Retinal pigment epithelial cell (primary cell): ENCODE results near the gene DYTN.

Experiments
- DNase-seq: peaks from one replicate; pipeline ENCODE4 v3.0.0-alpha.2; 2010; ENCODE audit warnings: low read depth
- H3K4me3 ChIP-seq: 2 replicates; pipeline ENCODE4 v1.5.1; 2011; ENCODE audit warnings: mild to moderate bottlenecking, low read length, control low read depth, moderate library complexity
- CTCF ChIP-seq: conservative IDR thresholded peaks from 2 replicates; pipeline ENCODE4 v1.5.1; 2011; ENCODE audit warnings: low read depth, low read length, control low read depth, inconsistent platforms

The DYTN gene

GRCh38 chr2:206641226-206641625, 77.0 kb downstream of the DYTN start:
- H3K4me3 ChIP-seq: no peak overlapping the region
- no peak for TF ChIP-seq CTCF
- DNase-seq: no peak

GRCh38 chr2:206639636-206640035, 78.6 kb downstream of the DYTN start:
- no peak for DNase-seq
- no peak overlapping the region for H3K4me3 ChIP-seq
- TF ChIP-seq CTCF: no peak

GRCh38 chr2:206635015-206635414, 83.2 kb downstream of the DYTN start:
- H3K4me3 ChIP-seq: no peak overlapping the region
- DNase-seq: no peak
- TF ChIP-seq CTCF: no peak

DNA sequence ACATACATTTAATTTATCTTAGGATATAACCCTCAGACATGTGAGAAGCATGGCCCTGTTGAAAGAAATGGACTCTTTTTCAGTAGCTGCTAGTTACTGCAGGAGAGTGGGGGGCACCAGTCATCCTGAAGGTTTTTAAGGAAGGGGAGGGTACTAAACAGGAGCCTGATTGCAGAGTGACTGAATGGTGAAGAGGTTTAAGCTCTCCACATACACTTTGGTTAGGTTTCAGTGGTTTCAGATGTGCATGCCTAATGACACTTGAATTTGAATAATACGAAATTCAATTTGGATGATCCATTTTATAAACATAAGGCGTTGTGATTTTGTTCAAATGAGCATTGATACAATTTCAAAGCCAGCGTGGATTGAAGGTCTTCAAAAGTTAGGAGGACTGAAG, 86.9 kb downstream of the DYTN start:
- H3K4me3 ChIP-seq: no peak overlapping the region
- no peak for DNase-seq
- TF ChIP-seq CTCF: no peak

DNA sequence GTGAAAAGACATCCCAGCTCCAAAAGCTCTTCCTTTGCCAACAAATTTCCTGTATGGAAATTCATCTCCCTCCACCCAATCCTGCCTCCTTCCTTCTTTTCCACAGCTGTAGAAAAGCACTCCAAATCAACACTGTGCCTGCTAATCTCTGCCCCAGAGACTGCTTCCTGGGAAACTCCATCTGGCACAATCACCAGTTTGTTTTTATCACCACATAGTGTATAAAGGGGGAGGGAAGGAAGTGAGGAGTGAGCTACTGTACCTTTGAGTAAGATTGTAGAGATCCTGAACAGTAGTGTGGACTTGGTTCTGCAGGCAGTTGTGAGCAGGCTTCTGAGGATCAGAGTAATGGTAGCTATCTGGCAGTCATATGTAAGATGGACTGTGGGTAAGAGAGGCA, 90.6 kb downstream of the DYTN start:
- no peak for DNase-seq
- H3K4me3 ChIP-seq: no peak overlapping the region
- no peak for TF ChIP-seq CTCF

DNA sequence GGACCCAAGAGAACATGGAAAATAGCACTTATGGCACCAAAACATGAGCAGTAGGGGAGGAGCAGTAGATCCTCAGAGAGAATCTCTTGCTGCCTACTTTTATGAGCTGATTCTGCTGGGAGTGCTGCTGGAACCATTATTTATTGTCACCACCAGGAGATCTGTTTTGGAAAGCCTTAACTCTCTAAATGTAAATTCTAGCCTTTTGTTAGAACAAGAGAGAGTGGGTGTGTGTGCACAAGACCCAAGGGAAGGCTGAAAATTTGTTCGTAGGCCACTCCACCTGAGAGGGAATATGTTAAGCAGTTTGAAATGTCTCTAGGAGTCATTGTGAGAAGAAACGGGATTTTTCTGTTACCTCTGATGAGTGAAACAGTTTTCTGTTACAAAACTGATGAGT, 92.1 kb downstream of the DYTN start:
- TF ChIP-seq CTCF: no peak
- no peak overlapping the region for H3K4me3 ChIP-seq
- DNase-seq: no peak

GRCh38 chr2:206619011-206619410, 99.2 kb downstream of the DYTN start:
- H3K4me3 ChIP-seq: no peak overlapping the region
- no peak for TF ChIP-seq CTCF
- no peak for DNase-seq
